HG02623 (cell line): ENCODE data around the gene ASIC1.
A peak's percentile ranks its signal among the peaks of the same experiment; 100 is the strongest.
"Not testable (repeated sequence)": the region's sequence is repeated elsewhere in the genome, so short reads cannot be mapped to it uniquely, and the experiment has no call there.

Source experiments
- ATAC-seq: cut with Tn5 transposase; IDR thresholded peaks from one replicate; pipeline ENCODE4 v1.9.1; 2021; ENCODE audit warnings: moderate library complexity; ENCODE audit not compliant: unreplicated experiment

ASIC1 gene

DNA sequence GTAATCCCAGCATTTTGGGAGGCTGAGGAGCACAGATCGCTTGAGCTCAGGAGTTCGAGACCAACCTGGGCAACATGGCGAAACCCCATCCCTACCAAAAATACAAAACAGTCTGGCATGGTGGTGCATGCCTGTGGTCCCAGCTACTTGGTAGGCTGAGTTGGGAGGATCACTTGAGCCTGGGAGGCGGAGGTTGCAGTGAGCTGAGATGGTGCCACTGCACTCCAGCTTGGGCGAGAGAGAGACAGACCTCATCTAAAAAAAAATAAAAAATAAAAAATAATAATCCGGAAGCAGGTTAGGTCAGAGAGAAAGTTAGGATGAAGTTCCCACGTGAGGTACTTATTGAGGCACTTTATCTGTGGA is 27.0 kb downstream of the ASIC1 start:
- ATAC-seq = not testable (repeated sequence)

DNA sequence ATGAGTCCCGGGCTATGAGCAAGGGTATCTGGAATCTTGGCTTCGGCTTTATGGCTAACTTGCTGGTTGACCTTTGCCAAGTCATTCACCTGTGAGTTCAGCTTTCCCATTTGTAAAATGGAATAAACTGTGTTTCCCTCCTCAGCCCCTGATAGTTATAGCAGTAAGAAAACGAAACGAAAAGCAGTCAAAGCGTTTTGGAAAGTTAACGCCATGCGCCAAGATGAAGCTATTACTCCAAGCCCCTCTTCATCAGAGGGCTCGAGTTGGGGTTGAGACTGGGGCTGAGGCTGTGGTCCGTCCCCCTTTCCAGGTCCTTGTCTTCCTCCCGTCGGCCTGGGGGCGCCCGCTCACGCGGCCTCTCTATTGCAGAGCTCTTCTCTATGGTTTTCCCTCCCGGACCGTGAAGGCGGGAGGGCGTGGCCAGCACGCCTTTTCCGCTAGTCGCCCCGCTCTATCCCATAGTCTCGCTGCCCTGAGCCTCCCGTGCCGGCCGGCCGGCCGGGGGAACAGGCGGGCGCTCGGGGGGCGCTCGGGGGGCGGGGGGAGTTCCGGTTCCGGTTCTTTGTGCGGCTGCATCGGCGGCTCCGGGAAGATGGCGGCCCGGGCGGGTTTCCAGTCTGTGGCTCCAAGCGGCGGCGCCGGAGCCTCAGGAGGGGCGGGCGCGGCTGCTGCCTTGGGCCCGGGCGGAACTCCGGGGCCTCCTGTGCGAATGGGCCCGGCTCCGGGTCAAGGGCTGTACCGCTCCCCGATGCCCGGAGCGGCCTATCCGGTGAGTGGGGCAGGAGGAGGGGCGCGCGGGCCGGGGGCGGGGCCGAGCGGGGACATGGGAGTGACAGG is 27.6 kb downstream of the ASIC1 start, which contains the start of gene SMARCD1:
Gene SMARCD1, plus strand, starts transcription at position 568 of the 840 bp plus-strand sequence. Its CDS starts 28 bp downstream, at position 596.
- ATAC-seq = peak; percentile 89

DNA sequence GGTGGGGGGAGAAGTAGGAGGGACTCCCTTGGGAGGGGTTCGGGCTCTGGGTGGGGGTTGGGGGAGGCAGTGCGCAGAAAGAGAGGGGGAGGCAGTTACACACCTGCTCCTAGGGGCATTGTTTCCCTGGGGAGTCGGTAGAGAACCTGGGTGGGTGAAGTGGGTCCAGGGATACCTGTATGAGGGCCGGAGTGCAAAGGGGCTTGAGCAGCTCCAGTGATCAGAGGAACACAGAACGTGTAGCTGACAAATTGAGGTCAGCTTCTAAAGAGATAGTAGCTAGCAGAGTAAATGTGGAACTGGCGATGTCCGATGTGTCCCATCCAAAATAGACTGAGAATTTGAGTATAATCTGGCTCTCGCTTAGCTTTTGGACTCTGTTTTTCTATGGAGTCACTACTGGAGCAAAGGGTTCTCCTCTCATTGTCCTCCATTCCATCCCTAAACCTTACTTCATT is 28.2 kb downstream of the ASIC1 start:
- ATAC-seq = no peak

DNA sequence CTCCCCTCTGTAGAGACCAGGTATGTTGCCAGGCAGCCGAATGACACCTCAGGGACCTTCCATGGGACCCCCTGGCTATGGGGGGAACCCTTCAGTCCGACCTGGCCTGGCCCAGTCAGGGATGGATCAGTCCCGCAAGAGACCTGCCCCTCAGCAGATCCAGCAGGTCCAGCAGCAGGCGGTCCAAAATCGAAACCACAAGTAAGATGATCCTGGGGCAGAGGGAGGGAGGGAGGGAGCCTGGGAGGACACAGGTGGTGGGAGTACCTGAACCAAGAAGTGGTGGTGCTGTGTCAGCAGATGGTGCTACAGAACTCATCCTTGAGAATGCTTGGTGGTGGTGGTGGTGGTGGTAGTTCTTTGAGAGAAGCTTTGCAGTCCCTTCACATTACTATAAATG is 28.8 kb downstream of the ASIC1 start:
- ATAC-seq = no peak

DNA sequence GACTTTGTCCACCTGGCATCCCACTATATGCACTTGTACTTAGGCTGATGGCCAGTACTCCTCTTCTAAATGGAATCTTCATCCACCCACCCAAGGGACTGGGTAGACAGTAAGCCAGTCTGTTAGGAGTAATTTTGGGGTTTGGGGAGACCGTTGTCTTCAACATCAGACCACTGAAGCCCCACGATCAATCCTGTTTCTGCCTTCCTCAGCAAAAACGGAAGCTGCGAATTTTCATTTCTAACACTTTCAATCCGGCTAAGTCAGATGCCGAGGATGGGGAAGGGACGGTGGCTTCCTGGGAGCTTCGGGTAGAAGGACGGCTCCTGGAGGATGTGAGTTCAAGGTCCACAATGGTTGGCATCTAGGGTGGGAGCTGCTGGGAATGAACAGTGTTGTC is 29.8 kb downstream of the ASIC1 start:
- no peak for ATAC-seq

DNA sequence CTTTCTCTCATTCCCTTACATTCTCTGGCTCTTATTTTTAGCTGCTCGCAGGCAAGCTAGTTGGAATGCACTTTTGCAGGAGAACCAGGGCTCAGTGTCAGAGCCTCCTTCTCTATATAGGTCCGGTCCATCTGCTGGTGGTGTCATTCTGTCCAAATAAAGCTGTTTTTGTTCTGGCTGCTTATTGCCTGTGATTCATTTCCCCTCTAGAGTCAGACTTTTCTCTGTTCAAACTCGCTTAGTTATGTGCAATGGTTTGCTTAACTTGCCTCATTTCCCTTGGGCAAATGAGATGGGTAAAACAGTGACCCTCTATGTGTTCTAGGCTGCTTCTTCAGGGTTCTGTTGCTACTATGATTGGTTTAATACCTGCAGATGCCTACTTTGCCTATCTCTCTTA is 30.6 kb downstream of the ASIC1 start:
- no peak for ATAC-seq

DNA sequence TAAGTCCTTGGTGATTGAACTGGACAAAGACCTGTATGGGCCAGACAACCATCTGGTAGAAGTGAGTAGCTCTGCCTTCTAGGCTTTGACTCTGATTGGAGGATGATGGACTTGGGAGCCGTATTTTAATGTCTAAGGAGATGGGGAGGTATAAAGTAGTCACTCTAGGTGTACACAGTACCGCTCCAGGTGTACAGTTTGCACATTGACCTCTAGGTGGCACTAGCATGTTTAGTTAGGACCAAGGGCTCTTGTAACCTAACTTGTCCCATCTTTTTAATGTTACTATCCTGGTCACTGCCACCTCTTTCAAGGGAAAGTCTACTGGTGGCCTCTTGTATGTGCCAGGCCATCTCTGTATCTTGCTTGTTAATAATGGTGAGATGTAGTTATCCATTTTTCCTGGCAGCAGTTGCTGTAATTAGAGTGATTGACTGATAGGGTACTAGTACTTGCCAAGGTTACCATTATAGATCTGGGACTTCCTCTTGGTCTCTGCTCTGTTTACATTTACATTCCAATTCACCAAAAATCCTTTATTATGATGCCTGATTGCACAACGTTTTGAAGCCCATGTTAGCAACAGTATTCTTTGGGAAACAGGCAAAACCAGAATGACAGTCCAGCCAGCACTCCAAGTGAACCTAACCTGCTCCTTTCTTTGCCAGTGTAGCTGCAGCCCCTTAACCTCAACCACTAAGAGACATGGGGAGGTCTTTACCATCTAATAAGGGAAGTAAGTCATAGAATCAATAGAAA is 31.4 kb downstream of the ASIC1 start:
- ATAC-seq = no peak

DNA sequence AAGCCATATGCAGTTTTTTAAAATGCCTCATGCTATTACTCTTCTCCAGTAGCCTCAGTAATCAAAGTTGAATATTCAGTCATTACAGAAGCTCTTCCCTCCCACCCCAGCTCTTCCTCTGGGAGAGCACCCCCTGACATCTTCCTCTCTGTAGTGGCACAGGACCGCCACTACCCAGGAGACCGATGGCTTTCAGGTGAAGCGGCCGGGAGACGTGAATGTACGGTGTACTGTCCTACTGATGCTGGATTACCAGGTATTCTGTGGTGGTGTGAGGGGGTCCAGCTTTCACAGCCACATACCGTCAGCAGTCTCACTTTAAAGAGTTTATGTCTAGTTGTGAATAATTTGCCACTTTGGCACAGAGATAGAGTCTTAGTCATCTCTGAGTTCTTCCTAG is 32.3 kb downstream of the ASIC1 start:
- no peak for ATAC-seq

DNA sequence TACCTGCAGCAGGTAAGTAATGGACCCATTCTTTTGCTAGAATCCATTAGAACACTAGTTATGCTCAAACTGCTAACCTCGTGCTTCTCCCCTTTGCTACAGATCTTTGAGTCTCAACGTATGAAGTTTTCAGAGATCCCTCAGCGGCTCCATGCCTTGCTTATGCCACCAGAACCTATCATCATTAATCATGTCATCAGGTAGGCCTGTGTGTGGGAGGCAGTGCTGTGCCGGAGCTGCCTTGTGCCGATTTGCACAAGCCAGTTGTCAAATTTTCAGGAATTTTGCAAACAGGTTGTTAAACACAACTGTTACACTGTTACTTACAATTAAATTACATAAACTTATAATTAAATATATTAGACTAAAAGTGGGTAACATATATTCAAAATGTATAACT is 33.0 kb downstream of the ASIC1 start:
- no peak for ATAC-seq

DNA sequence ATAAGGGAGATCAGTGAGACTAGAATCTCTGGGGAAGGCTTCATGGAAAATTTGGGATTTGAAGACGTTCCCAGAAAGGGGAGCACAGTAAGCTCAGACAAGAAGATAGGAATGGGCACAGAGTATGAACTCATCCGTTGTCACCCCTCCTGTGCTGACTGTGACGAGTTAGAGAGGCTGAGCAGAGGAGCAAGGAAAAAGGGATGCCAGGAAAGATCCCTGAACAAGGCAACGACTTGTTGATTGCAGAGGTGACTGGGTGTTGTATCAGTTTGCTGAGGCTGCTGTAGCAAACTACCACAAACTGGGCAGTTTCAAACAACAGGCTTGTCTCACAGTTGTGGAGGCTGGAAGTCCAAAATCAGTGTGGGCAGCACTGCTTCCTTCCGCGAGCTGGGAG is 40.6 kb downstream of the ASIC1 start:
- no peak for ATAC-seq

DNA sequence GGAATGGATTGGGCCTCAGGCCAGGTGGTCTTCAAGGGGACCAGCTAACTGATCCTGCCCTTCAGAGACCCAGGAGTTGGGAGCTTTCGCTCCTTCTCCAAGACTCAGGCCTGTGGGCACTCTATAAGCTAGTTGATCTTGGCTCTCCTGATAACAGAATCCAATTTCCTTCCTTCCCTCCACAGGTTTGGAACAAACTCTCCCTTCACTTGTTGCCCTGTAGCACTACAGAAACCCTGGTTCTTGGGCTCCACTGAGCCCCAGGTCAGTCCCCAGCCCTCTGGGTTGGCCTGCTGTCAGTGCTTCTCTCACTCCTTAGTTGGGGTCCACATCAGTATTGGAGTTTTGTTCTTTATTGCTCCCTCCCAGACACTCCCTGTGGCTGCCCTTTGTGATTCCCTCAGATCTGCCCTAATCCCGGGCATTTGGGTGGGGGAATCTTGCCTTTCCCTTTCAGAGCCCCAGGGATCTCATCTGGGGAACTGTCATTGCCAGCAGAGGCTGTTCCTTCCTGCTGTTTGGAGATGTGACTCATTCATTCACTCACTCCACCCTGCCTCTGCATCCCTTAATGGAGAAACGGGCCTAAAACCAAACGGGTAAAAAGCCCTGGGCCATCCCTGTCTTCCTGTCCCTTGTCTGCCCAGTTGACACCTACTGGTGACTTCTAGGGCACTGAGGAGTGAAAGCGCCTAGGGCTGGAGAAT is 42.1 kb downstream of the ASIC1 start:
- no peak for ATAC-seq

DNA sequence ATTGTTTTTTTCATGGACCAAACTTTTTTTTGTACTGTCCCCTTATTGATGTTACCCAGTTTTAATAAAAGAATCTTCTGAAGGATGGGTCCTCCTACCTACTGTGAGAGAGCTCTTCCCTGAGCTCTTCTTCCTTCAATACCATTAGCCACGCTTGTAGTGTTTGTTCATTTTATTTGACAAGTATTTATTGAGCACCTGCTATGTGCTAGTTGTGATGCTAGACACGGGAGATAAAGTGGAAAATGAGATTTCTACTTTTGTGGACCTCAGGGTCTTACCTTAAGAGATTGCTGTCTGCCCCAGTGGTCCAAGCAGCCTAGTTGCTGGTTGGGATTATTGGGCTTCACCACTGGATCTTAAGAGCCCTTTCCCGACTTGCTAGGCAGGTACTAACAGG is 43.2 kb downstream of the ASIC1 start:
- ATAC-seq = no peak

DNA sequence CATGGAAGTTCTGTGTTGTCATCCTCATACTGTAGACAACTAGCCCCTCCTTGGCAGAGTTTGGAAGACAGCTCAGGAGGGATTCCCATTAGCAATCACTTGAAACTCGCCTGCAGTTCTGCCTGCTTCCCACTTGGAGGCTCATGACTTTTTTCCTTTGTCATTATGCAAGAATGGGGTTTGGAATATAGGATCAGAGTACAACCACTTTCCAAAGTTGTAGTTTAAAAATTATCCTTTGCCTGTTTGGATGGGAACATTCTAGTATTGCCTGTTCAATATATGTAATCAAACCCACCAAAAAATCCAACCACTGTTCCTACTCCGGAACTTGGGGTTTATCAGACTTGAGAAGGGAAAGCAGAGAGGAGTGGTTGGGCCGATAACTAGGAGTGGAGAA is 44.3 kb downstream of the ASIC1 start:
- ATAC-seq = no peak

DNA sequence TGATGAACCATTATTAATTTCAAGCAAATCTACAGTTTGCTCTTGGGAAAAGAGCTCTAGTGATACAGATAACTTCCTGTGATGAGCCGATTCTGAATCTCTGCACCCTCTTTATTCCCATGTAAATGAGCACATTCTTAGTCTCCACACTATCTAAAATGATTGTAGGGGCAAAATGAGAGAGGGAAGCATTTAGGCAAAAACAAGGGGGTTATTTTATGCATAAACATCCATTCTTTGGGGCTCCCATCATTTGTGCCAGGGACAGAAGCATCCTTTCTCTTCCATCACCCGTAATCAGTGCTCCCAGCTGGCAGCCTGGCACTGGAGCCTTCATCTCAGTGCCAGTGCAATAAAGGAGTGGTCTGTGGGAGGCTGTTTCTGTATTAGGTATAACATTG is 44.7 kb downstream of the ASIC1 start:
- no peak for ATAC-seq

DNA sequence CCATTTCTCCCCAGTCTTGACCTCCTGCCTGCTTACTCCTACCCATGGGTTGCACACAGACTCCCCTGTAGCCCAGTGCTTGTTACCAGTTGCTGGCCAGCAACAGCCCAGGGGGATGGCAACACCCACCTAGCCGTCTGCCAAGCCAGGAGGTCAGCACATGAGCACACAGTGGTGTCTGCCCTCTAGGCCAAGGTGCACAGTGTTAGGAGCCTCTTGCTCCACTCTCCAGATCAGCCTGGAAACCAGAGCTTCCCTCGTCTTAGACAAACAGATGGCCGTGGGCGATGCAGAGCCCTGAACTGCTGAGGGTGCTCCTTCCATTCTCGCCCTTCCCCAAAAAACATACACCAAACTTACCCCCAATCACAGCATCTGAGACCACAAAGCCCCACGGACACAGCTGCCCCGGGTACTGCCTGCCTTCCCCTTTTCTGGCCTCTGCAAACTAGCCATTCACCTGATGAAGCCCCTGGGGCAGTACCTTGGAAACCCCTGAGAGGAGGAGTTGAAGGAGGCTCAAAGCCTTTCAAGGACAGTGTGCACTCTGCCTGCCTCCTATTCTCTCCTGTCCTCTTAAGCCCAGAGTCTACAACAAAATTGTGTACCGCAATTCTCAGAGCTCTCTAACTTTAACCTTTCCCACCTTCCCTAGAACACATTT is 45.4 kb downstream of the ASIC1 start:
- no peak for ATAC-seq

DNA sequence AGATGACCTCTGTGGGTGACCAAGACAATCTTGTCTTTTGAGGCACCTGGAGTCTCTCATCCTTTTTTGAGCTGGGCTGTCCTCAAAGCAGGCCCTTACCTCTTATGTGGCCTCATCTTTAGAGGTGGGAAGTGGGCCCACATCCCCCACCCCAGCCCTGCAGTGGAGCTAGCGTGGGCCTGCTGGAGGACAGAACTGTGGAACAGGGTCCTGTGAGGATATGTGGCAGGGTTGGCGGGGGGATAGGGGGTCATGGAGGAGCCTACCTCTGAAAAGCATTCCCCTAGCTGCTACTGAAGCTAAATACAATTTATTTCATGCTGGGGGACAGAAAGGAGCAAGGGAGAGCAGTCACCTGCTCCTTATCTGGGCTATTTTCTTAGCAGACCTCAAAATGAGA is 46.0 kb downstream of the ASIC1 start:
- no peak for ATAC-seq

DNA sequence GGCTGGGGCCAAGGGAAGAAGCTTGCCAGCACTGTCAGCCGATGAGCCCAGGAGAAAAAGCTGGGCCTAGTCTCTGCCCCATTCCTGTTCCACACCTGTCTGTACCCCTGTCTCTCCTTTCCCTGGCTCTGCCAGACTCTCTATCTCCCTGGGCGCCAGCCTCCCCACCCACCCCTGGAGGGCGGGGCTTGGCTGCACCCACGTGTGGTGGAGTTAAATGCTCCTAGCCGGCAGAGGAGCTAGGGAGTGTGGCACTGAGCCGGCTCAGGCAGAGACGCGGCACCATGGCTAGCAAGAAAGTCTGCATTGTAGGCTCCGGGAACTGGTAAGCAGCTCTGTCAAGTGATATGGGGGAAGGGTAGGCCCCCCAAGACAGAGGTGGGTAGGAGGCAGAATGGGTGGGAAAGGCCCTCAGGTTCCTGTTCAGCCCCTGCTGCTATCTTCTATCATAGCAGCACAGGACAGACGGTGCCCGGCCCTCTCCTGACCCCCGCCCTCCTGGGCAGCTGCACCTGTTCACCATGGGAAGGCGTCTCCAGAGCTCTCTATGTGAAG is 46.4 kb downstream of the ASIC1 start, which contains the start of gene GPD1:
Gene GPD1, plus strand, starts transcription at position 242 of the 555 bp plus-strand sequence. Its CDS starts 43 bp downstream, at position 285.
- ATAC-seq = no peak

DNA sequence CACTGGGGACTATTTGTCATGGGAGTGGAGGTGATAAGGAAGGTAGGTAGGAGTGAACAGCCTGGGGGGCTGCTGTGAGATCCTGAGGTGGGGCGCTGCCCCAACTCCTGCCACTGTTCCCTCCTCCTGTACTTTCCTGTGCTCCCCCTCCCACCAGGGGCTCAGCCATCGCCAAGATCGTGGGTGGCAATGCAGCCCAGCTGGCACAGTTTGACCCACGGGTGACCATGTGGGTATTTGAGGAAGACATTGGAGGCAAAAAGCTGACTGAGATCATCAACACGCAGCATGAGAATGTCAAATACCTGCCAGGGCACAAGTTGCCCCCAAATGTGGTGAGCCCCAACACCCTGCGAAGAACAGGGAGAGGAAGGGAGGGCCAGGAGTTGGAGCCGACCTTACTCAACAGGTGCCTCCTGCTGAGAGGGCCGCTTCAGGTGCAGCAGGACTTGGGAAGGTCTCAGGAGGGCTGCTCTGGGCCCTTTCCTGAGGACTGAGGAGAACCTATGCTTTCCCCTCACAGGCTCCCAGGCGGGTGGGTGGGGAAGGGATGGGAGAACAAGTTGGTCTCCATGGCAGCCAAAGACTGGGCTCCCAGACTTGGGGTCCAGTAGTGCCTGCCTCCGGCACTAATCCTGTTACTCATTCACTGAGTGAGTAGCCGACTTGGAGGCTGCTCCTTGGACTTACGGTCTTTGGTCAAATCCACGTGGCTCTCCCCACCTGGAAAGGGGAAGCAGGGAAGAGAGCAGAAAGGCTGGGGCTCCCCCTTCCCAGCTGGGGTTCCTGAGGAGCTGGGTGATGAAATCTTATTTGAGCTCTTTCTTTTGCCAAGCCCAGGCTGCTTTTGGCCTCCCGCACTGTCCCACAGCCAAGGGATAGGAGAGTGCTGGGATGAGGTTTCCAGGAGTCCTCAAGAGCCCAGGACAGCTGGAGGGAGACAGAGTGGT is 47.3 kb downstream of the ASIC1 start:
- ATAC-seq = no peak

DNA sequence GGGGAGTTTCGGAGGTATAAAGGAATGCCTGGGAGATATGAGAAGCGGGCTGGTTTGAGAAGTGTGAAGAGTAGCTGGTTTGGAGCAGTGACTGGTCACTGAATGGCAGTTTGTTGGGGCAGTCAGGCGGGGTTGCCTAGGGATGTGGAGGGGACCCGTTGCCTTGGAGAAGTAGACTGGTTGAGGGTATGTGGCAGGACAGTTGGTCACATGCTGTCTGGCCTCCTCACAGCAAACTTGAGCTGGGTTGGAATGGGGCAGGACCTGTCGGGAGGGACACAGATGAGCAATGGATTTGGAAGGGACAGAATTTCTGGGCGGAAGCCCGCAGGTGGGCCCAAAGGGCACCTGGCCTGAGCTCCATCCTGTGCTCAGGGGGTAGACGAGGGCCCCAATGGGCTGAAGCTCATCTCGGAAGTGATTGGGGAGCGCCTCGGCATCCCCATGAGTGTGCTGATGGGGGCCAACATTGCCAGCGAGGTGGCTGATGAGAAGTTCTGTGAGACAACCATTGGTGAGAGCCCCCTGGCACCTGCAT is 48.6 kb downstream of the ASIC1 start:
- ATAC-seq = no peak
